KOPT-K1 (cell line): ENCODE results near the gene LCE2A.

ENCODE experiments used
- H3K27ac ChIP-seq: fragments of 200-600 bp; sonication (generic); 2 replicates; pipeline ENCODE4 v1.5.1; 2016; ENCODE audit warnings: antibody characterized with exemption, mild to moderate bottlenecking, low read depth, low read length; ENCODE audit not compliant: poor library complexity, severe bottlenecking
- H3K36me3 ChIP-seq: fragments of 200-600 bp; sonication (generic); 2 replicates; pipeline ENCODE4 v1.5.1; 2017; ENCODE audit warnings: antibody characterized with exemption, mild to moderate bottlenecking, low read length, moderate library complexity; ENCODE audit not compliant: insufficient read depth
- H3K9me3 ChIP-seq: fragments of 200-600 bp; sonication (generic); 2 replicates; pipeline ENCODE4 v1.5.1; 2017; ENCODE audit warnings: antibody characterized with exemption, low read length, mild to moderate bottlenecking; ENCODE audit not compliant: insufficient read depth, poor library complexity, severe bottlenecking

The LCE2A gene

DNA sequence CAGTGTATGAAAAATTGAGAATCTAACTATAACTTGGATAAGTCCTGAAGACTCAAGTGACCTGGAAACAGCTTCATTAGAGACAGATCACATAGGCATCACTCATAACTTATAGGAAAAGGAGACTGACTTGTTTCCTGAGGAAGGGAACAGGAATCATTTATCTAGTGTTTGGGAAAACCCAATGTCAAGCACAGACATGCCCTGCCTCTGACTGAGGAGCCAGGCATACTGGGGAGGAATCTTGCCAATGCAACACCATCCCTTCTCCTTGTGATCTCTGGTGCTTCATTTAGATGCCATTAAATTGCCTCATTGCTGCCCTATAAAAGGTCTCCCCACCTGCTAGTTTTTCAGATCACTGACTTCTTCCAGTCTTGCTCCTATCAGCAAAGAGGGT, 20.1 kb downstream of the LCE2A start:
- Histone ChIP-seq H3K9me3 (no peaks in the 10 kb centered on the region), H3K36me3 (no peaks in the 10 kb centered on the region), H3K27ac (no peak overlapping the region)

DNA sequence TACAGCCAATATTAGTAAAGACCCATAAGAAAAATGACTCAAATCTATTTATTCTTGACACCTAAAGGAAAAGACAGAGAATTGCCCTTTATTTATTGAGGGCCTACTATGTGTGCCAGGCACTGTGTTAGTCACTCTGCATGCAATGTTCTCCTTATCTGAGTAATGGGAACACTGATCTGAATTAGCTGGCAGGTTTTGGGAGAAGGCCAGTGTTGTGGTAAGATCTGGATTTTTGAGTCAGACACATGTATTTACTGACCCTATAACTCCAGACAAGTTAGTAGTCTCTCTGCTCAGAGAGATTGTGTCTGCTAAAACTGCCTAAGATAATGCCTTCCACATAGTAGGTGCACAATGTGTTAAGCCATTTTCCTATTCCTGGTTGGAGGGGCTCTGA, 27.1 kb downstream of the LCE2A start:
- Histone ChIP-seq H3K36me3 (no peaks in the 10 kb centered on the region), H3K27ac (no peak overlapping the region), H3K9me3 (no peaks in the 10 kb centered on the region)

DNA sequence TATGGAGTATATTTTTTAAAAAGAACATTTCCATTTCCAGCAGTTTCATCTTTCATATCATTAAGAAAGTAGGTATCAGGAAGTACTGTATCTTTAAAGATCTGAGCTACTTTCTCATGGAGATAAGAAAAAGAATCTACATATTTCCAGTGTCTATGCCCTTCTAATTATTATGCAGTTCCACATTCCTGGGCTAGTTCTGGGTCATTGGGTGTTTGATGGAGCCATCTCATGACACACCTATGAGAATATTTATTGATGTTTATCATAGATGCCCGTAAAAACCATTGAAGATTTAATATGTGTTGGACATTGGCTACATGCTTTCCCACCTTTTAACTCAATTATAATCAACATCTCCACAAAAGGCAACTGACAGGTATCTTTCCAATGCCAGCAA, 30.8 kb downstream of the LCE2A start:
- Histone ChIP-seq H3K27ac (no peak overlapping the region), H3K36me3 (no peaks in the 10 kb centered on the region), H3K9me3 (no peaks in the 10 kb centered on the region)

DNA sequence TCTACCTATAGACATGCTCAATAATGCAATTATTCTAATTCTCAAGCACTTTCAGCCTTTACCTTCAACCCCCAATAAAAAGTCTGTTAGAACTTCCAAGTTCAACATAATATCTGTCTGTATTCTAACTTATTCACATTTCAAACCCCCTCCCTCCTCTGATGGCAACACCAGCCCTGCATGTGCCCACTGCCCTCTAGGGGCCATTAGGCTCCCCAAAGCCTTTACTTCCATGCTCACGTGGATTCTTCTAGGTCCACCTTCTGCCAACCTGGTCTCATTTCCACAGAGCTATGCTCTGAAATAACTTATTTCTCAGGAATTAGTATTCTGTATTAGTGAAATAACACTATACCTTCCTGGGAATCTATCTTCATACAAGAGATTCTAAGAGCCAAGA, 37.5 kb downstream of the LCE2A start:
- no peaks in the 10 kb centered on the region for H3K36me3 ChIP-seq
- no peak overlapping the region for H3K27ac ChIP-seq
- no peaks in the 10 kb centered on the region for H3K9me3 ChIP-seq

DNA sequence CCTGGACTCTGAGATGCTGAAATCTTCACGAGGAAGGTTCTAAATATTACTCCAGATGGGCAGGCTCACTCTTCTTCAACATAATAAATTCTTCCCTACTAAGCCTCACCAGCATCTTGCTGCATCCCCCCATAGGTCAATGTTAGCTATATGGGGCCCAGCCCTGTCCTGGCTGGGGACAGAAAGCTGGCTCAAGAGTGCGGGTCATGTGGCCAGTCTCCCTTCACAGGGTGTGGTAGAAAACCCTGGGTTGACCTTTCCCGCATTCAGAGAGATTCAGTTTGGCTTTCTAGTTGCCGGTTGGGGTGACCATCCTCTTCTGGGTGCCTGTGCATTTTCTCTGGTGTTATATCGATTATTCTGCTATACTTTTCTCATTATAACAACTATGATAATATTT, 39.9 kb downstream of the LCE2A start:
- Histone ChIP-seq H3K9me3 (no peaks in the 10 kb centered on the region), H3K36me3 (no peaks in the 10 kb centered on the region), H3K27ac (no peak overlapping the region)

DNA sequence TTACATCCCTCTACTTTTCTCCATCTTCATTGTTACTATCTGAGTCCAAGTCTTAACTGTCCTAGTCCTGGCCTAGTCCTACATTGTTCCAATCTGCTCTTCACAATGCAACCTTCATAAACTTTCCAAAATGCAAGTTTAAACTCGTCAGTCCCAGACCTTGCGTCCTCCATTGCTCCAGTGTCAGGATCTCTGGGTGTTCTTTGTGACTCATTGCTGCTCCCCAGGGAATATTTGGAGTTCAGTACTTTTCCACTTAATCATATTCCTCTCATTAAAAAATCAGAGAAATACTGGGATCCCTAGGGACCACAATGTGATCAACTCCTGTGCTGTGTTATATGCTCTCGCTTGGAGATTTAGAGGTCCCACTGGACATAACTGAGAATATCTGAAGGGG, 41.7 kb downstream of the LCE2A start:
- Histone ChIP-seq H3K27ac (no peak overlapping the region), H3K9me3 (no peaks in the 10 kb centered on the region), H3K36me3 (no peaks in the 10 kb centered on the region)

DNA sequence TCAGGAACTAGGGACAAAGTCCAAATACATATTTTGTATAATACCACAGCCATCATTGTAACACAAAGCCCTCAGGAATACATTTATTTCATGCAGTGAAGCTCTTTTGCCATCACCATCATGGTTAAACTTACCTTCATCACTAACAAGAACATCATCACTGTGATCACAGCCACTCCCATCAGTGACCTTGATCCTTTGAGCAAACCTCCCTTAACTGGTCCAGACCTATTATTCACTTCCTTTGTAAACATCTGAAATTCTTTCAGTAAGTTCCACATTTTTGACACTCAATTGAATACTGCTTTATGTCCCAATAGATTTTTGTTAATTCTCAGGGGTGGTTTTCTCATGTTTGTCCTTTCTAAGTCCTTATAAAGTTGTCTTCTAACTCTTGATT, 43.5 kb downstream of the LCE2A start:
- H3K36me3 ChIP-seq: no peaks in the 10 kb centered on the region
- H3K27ac ChIP-seq: no peak overlapping the region
- no peaks in the 10 kb centered on the region for H3K9me3 ChIP-seq

DNA sequence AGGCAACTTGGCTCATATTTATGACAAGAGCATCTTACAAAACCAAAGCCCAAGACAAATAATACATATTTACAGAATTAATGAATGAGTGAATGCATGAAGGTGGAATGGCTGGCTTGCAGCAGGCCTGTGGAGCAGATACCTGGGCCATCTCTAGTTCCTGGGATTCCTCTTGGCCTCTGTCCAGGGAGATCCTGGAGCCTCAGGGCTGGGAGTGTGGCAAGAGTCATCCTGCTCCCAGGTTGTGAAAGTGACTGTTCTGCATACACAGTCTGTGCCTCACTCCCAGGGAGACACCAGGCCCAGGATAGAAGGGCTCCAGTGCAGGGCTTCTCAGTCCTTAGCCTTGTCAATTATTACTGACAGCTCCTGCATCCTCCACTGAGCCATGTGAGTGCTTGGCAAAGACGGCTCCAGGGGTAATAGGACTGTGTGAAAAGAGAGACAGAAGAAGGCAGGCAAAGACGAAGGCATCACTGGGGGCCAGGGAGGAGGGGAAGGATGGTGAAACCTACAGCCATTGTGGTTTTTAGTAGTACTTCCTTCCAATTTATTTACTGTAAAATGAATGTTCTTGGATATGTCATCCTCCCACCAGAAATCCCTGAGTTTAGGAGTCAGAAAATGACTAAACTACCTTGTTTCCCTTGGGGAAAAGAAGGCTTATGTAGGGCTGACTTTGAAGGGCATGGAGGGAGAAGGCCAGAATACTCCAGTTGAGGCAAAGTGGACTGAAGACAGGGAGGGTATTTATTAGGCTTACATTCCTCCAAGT, 45.4 kb downstream of the LCE2A start:
- no peak overlapping the region for H3K27ac ChIP-seq
- H3K9me3 ChIP-seq: no peaks in the 10 kb centered on the region
- no peaks in the 10 kb centered on the region for H3K36me3 ChIP-seq

DNA sequence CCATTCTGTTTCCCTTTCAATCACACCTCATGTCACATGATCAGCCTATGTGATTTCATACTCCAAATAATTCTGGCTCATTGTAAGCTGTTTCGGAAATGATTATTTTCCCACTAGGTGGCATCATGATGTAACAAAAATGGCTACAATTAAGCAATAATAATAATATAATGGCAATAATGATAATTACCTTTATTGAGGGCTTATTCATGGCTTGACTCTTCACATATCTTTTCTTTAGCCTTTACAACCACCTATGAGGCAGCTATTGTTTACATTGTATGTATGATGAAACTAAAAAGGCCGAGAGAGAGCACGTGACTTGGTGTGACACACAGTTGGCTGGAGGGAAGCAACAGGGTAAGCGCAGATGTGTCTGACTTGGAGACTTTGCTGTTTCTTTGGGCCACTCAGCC, 47.2 kb downstream of the LCE2A start:
- H3K27ac ChIP-seq: no peak overlapping the region
- no peaks in the 10 kb centered on the region for H3K9me3 ChIP-seq
- no peaks in the 10 kb centered on the region for H3K36me3 ChIP-seq

DNA sequence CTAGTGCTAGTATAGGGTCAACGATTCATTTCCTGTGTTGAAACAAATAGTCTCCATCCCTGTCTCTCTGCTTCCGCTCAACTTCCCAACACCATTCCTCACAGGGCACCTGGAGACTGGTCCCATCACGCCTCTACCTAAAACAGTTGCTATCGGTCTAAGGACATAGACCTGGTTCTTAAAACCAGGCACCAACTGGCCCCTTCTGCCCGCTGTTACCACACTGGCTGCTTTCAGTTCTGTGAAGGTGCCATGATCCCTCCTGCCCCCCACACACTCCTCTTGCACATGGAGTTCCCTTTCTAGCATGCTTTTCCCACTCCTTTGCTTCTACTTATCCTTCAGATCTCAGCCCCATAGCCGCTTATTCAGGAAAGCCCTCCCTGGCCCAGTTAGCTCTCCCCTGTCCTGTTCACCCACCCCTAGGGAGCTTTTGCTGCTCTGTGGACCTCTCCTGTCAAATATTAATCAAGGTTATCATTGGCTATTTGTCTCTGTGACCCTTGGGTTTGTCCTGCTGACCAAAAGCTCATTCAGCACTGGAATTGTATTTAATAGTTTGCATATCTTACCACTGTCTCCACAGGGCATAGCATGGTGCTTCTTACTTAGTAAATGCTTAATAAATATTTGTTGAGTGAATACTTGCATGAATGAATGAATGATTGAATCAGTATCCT, 47.8 kb downstream of the LCE2A start:
- no peaks in the 10 kb centered on the region for H3K36me3 ChIP-seq
- H3K27ac ChIP-seq: no peak overlapping the region
- H3K9me3 ChIP-seq: no peaks in the 10 kb centered on the region

DNA sequence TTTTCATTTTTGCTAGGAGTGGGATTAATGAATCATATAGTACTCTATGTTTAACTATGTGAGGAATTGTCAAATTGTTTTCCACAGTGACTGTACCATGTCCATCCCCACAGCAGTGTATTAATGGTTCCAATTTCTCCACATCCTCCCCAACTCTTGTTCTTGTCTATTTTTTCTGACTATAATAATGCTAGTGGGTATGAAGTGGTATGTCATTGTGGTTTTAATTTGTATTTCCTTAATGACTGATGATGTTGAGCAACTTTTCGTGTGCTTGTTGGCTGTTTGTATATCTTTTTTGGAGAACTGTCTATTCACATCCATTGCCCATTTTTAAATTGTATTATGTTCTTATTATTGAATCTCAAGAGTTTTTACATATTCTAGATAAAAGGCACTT, 49.7 kb downstream of the LCE2A start:
- Histone ChIP-seq H3K27ac (no peak overlapping the region), H3K9me3 (no peaks in the 10 kb centered on the region), H3K36me3 (no peaks in the 10 kb centered on the region)
